Kidney (tissue), 14 donors: ENCODE results near the gene ADAMTS14. TPM values are rescaled to one million over a fixed set of nuclear protein-coding genes. Genes with fewer than 3 reads are reported as not detected.

ENCODE experiments used
- DNase-seq, 5 donors: peaks; one replicate each; pipeline ENCODE4 v3.0.0-alpha.2; 2013 to 2020
- FAIRE-seq: peaks from 2 replicates; lab custom pipeline; 2012; peaks lifted over from hg19 to GRCh38; lab: Jason Lieb, UNC
- H3K27ac ChIP-seq, 2 donors: one replicate each; pipeline ENCODE4 v1.7.0; 2013; ENCODE audit warnings: low read depth in 2 of 2, low read length in 2 of 2, inconsistent platforms in 1 of 2
- H3K27me3 ChIP-seq: one replicate; pipeline ENCODE4 v1.7.1; 2013; ENCODE audit warnings: low read length, inconsistent platforms; ENCODE audit not compliant: control insufficient read depth, insufficient read depth
- H3K36me3 ChIP-seq, 3 donors: one replicate each; pipeline versions ENCODE4 v1.7.0 to v1.7.1; 2013; ENCODE audit warnings: low read length in 3 of 3, control low read depth in 1 of 3, inconsistent platforms in 1 of 3; ENCODE audit not compliant: insufficient read depth in 3 of 3, control insufficient read depth in 2 of 3
- H3K4me1 ChIP-seq, 3 donors: one replicate each; pipeline versions ENCODE4 v1.7.0 to v1.7.1; 2013; ENCODE audit warnings: low read length in 3 of 3, inconsistent platforms in 1 of 3, low read depth in 1 of 3; ENCODE audit not compliant: control insufficient read depth in 2 of 3, insufficient read depth in 2 of 3
- H3K4me3 ChIP-seq, 3 donors: one replicate each; pipeline versions ENCODE4 v1.7.0 to v1.8.1; 2013; ENCODE audit warnings: low read length in 3 of 3, control low read depth in 1 of 3, inconsistent platforms in 1 of 3
- H3K9ac ChIP-seq, 3 donors: one replicate each; pipeline versions ENCODE4 v1.7.0 to v1.7.1; 2013; ENCODE audit warnings: low read length in 3 of 3, control low read depth in 1 of 3, inconsistent platforms in 1 of 3
- H3K9me3 ChIP-seq, 3 donors: one replicate each; pipeline versions ENCODE4 v1.7.0 to v1.7.1; 2013; ENCODE audit warnings: low read length in 3 of 3, control low read depth in 1 of 3, inconsistent platforms in 1 of 3; ENCODE audit not compliant: control insufficient read depth in 2 of 3, insufficient read depth in 1 of 3
- CTCF ChIP-seq: IDR thresholded peaks from 3 replicates; pipeline ENCODE4 v1.5.1; 2012; ENCODE audit warnings: mild to moderate bottlenecking, moderate library complexity, borderline replicate concordance; ENCODE audit not compliant: insufficient read depth; ENCODE audit errors: extremely low read depth
- intact Hi-C: fragments of 100-400 bp; cut with DNase I; formaldehyde crosslinking; loops from one replicate; pipeline ENCODE4 v1.11.1; 2022
- polyA plus RNA-seq: library from polyadenylated mRNA; stranded (reverse); fragments of 350-450 nt; fragmentation: Illumina TruSeq; extraction: RNeasy Lipid Tissue Mini Kit (QIAGEN cat#74804); gene quantifications from one replicate; pipeline ENCODE4 v1.2.3, GENCODE V29; 2014; ENCODE audit warnings: low read depth, low replicate concordance; ENCODE audit not compliant: insufficient read depth
- total RNA-seq: library from RNA; stranded (reverse); fragmentation: NEBNext Ultra II Directional; extraction: Animal tissue kit (Norgen Biotek cat#: 25700); gene quantifications from one replicate; pipeline ENCODE4 v1.2.1, GENCODE V29; 2021
- donor health status: control.
- donor health status: control.
- donor health status: control.
- donor health status: control.
- donor health status: control.
- donor health status: DM: yes; HTN: yes; CAD: no.
- donor health status: Normal renal cell carcinoma (clear cell type).

ADAMTS14 gene
- total and polyA plus RNA-seq, 2 donors from 2014 or later = 0.47 TPM; not detected in 1

DNA sequence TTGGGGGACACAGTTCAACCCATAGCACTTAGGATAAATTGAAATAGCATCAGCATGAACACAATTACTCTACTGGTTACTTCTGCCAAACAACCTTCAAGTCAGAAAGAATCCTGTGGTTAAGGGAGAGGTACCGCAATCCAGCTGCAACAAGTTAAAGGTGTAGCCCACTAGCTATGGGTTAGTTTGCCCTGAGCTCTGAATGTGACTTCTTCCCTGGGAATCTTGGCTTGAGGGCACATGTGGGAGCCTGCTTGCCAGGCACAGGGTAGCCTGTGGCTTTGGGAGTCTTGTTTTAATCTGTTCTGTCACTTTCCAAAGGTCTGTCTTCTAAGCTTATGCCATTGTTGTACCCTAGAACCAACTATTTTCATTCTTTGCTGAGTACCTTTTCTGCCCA, 134.5 kb downstream of the ADAMTS14 start:
- FAIRE-seq (no peak), DNase-seq (no peak)
- H3K4me1 ChIP-seq = peaks cover 0 to 8% (median 0%) of the 10 kb centered on the region in 3 donors
- no peaks in the 10 kb centered on the region for H3K9me3 ChIP-seq
- H3K9ac ChIP-seq = no peak overlapping the region
- no peak overlapping the region for H3K4me3 ChIP-seq
- no peaks in the 10 kb centered on the region for H3K36me3 ChIP-seq
- intact Hi-C loops = no loop called here
- no peaks in the 10 kb centered on the region for H3K27me3 ChIP-seq
- no peak overlapping the region for H3K27ac ChIP-seq
- no peak for TF ChIP-seq CTCF

- Histone ChIP-seq H3K9me3 (no peaks in the 10 kb centered on the region), H3K4me3 (no peak overlapping the region), H3K36me3 (no peaks in the 10 kb centered on the region), H3K9ac (no peak overlapping the region), H3K27me3 (no peaks in the 10 kb centered on the region), H3K4me1 (peaks cover 0 to 8% (median 0%) of the 10 kb centered on the region in 3 donors), H3K27ac (no peak overlapping the region)
- FAIRE-seq (no peak), DNase-seq (no peak)
- intact Hi-C loops = no loop called here
- TF ChIP-seq CTCF = no peak
These were observed 135.2 kb downstream of the ADAMTS14 start for GRCh38 chr10:70807556-70807955.

DNA sequence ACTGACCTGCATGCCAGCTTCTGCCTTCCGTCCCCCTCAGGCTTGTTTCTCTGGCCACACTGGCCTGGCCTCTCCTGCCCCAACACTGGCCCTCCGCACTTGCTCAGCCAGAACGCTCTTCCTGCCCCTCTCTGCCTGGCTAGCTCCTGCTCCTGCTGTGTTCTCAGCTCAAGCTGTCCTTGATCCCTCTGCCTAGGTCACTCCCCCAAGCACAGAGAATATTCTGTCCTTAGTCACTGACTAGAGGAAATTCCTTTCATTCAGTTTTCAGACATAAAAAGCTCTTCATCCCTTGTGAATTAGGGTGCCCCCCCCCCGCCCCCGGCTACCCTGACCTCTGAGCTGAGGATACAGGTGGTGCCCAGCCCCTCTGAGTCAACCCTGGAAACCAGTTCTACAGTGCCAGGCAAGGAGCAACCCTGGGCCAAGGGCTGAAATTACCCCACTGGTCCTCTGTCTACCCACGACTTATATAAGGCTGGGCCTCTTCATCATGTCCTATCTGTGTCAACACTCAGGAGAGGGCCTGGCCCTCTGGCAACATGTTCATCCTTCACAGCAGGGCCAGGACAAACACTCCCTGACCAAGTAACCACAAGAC, 136.8 kb downstream of the ADAMTS14 start:
- H3K4me1 ChIP-seq = peaks cover 0 to 8% (median 0%) of the 10 kb centered on the region in 3 donors
- no peak overlapping the region for H3K27ac ChIP-seq
- DNase-seq = no peak
- H3K9me3 ChIP-seq = no peaks in the 10 kb centered on the region
- FAIRE-seq = no peak
- TF ChIP-seq CTCF = no peak
- no peaks in the 10 kb centered on the region for H3K27me3 ChIP-seq
- intact Hi-C loops = no loop called here
- H3K9ac ChIP-seq = no peak overlapping the region
- H3K4me3 ChIP-seq = no peak overlapping the region
- no peaks in the 10 kb centered on the region for H3K36me3 ChIP-seq
